ENCODE results near the gene BBS2.
A peak's percentile ranks its signal among the peaks of the same experiment; 100 is the strongest.
"Not testable (repeated sequence)": the region's sequence is repeated elsewhere in the genome, so short reads cannot be mapped to it uniquely, and the experiment has no call there.

The BBS2 gene

DNA sequence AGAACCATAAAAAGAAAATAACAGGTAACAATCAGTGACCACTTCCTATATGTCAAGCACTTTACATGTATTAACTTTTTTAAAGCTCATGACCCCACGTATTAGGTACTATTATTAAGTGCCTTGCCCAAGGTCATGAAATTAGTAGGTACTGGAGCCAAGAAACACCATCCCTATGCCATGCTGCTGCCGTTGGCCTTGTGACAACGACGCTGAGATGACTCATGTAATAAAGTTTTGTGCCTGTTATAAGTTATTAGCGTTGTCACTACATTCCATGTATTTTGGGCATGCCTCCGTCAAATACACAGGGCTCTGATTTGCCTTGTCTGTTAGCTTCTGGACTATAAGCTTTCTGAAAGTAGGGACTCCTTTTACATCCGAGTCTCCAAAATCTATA, 1.4 kb downstream of the BBS2 start:
- no peak for DNase-seq

DNA sequence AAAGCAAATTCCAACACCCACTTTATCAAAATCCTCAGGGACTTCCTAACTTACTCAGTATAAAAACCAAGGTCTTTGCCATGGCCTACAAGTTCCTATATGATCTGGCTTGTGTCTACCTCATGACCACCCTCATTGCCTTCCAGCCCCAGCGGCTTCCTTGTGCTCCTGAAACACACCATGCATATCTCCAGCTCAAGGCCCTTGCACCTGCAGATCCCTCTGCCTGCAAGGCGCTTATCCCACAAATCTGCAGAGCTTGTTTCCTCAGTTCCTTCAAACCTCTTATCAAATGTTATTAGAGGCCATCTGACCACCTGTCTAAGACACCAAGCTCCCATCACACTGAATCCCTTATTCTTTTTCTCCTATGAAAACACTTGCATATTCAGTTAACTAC, 2.6 kb downstream of the BBS2 start:
- DNase-seq, result no peak

DNA sequence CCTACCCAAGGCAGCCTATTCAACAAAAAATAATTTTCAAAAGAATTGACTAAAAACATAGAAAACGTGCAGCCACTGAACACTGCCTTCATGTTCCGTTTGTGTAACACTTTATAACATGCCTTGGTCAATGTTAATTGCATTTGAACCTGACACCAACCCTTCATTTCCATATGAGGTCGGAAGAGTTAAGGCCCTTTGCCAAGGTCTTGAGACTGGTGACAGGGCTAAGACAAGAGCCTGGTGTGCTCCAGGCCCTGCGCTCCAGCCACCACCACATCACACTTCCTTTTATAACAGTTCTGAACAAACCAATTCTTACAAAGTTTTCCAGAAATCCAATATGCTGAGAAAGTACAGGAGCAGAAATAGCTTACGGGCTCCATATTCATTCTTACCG, 4.2 kb downstream of the BBS2 start:
- no peak for DNase-seq

DNA sequence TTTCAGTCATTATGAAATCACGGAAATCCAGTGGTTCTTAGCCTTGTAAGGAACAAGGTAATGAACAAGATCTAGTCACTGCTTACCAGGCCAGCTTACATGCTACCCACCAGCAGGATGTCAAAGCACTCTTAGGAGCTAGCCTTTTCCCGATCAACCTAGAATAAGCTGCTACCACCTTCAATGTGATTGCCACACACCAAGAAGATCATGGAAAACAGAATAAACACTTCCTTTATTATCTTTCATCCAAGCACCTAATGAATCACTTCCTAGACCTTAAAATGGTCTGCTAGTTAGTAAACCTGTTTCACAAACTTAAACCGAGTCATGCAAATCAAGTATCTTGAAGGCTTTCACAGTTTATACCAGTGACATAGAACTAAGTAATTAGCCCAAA, 5.0 kb downstream of the BBS2 start:
- no peak for DNase-seq

DNA sequence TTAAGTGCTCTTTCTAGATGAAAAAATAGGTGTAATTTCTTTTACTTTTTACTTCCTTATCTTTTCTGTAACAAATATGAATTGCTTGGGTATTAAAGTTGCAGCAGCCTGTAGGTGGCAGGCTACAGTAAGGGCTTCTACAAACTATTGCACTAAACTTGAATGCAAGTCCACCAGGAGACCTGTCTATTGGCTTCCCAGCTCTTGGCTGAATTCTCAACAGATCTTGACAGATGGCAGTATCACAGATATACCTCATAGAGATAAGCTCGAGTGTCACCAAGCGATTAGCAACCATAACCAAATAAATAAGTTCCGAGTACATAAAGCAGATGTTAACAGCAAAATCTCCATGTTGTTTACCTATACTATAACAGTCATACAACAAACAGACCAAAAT, 5.9 kb downstream of the BBS2 start:
- peak; percentile 57 for DNase-seq

DNA sequence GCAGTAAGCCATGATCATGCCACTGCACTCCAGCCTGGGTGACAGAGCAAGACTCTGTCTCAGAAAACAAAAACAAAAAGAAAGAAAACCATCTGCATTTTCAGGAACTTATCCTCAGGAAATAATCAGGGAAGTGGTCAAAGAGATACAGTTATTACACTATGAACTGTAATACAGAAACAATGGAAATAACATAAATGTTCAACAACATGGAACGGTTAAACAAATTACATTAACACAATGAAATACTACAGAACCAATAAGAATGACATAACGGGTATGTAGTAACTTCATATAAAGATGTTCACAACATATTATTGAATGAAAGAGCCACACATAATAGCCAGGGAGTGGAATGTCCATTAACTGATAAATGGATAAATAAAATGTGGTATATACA, 6.7 kb downstream of the BBS2 start:
- DNase-seq, result no peak

DNA sequence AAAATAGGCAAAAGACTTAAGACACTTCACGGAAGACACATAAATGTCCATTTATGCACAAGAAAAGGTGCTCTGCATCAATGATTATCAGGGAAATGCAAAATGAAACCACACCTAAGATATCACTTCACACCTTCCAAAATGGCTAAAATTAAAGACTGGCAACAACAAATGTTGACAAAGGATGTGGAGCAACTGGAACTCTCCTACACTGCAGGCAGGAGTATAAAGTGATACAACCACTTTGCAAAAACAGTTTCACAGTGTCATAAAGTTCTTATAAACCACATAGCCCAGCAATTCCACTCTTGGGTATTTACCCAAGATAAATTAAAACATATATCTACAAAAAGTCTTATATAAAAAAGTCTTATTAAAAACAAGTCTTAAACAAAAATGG, 7.8 kb downstream of the BBS2 start:
- DNase-seq, result no peak

DNA sequence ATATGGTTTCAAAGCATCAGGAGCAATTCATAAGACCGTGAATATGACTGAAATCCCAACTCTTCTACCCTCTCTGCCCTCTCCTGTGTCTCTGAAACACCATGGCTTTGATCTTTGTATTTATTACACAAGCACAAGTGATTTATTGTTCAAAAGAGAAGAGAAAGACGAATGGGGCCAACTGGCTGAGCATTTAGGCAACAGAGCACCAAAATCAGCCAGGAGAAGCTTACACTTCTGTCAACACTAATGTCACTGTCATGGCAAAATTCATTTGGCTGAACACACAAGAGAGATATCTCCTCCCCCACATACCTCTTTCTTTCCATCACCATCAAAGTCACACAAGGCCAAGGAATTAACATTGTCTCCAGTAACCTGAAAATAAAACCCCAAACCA, 9.3 kb downstream of the BBS2 start:
- no peak for DNase-seq

DNA sequence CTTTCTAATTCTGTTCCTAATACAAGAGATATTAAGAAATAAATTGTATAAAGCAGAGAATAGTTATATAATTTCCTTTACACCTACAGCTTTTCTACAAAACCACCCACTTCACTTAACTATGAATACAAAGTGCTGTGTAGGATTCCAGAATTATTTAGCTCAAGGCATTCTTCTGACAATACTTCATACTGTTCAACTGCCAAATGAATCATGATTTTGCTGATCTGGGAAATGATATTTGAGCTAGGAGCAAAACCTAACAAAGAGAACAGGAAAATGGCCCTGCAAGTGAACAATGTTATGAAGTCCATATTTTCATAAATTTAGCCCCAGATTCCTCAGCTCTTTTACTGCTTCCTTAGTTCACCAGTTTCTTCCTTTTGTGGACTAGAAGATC, 12.9 kb downstream of the BBS2 start:
- DNase-seq, result no peak

DNA sequence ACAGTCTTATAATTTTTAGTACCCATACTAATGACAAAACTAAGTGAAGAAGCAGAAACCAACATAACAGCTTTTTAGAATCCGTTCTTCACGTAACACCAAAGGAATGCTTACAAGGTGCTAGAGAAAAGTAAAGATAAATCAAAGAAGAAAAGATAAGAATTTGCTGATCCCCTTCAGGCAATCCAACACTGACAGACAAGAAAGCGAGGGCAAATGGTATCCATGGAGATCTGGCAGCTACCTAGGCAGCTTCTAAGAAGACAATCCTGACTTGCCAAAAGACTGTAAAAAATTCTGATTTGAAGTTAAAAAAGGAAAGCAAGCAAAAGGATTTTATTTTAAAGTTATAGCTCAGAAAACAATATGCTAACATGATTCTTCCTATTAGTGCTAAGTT, 14.6 kb downstream of the BBS2 start:
- DNase-seq, result no peak

DNA sequence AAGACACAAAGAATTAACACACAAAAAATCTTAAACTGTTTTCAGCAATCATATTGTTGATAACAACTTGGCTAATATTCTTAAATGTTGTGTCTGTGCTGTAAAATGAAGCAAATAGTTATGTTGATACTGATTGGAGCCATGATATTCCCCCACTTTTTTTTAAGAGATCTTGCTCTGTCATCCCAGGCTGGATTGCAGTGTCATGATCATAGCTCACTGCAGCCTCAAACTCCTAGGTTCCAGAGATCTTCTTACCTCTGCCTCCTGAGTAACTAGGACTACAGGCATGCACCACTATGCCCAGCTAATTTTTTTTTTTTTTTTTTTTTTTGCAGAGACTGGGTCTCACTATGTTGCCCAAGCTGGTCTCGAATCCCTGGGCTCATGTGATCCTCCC, 26.0 kb downstream of the BBS2 start:
- no peak for DNase-seq

DNA sequence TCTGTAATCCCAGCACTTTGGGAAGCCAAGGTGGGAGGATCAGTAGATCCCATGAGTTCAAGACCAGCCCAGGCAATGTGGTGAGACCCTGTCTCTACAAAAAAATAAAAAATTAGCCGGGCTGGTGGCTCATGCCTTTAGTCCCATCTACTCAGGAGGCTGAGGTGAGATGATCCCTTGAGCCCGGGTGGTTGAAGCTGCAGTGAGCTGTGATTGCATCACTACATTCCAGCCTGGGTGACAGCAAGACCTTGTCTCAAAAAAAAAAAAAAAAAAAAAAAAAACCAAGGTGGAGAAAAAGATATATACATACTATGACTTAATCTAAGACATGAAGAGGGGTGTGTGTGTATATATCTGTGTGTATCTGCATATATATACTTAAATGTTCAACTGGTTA, 26.7 kb downstream of the BBS2 start:
- no peak for DNase-seq

DNA sequence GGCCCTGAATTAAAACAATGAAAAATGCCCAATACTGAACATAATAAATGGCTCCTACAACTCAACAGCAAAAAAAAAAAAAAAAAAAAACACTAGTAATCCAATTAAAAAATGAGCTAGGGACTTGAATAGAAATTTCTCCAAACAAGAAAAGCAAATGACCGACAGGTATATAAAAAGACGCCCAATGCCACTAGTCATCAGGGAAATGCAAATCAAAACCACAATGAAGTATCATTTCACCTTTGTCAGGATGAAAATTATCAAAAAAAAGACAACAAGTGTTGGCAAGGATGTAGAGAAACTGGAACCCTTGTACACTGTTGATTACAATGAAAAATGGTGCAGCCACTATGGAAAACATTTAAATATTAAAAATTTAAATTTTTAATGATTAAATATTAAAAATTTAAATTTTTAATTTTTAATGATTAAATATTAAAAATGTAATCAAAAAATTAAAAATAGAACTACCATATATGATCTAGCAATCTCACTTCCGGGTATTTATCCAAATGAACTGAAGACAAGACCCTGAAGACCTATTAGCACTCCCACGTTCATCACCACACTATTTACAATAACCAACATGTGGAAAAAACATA, 28.1 kb downstream of the BBS2 start:
- DNase-seq, result no peak

DNA sequence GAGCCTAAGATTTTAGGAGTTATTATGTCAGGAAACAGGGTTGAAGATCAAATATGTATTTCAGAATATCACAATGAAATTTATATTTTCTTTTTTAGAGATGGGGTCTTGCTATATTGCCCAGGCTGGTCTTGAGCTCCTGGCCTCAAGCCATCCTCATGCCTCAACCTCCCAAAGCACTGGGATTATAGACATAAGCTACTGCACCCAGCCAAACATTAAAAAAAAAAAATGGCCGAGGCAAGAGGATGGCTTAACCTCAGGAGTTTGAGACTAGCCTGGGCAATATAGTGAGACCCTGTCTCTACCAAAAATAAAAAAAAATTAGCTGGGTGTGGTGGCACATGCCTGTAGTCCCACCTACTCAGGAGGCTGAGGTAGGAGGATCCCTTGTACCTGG, 31.0 kb downstream of the BBS2 start:
- DNase-seq, result not testable (repeated sequence)

DNA sequence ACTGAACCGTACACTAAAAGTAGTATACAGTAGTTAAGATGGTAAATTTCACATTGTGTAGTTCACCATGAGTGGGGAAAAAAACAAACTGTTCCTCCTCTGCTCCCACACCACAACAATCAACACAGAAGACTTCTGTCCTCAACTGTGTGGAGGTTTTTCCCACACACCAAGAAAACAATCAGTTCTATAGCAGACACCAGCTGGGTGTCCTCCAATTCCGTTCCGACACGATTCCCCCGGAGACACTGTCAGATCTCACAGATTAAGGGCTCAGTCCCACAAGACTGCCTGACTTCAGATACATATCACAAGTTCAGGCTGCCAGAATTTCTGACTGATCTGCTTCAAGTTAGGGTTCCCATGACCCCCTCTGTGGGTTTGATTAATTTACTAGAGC, 31.8 kb downstream of the BBS2 start:
- DNase-seq, result no peak

DNA sequence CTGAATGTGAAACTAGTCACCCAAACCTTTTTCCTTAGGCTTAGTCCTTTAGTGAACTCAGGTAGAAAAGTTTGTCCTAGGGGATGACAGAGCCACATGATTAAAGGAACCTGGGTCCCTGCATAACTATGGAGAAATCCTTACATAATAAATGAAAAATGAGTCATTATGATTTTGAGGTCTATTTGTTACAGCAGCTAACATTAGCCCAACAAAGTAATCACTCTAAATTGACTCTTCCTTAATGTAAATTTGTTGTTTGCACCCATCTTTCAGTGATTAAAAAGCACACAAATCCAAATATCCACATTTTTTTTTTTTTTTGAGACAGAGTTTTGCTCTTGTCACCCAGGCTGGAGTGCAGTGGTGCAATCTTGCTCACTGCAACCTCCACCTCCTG, 36.4 kb downstream of the BBS2 start:
- no peak for DNase-seq

DNA sequence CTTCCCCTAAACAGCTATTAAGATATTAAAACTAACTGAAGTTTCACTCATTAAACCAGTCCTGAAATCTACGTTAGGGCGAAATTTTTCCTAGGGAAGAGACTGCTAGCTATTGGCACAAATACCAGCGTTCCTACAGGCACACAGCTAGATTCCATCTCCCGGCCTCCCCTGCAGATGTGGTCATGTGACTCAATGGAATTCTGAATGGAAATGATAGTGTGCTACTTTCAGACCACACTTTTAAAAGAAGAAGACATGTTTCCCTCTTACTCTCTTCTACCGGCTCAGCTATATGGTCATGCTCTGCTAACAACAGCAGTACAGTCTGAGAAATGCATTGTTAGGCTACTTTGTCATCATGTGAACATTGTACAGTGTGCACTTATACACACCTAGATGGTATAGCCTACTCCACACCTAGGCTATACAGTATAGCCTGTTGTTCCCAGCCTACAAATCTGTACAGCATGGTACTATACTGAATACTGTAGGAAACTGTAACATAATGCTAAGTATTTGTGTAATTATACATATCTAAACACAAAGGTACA, 37.1 kb downstream of the BBS2 start:
- no peak for DNase-seq

DNA sequence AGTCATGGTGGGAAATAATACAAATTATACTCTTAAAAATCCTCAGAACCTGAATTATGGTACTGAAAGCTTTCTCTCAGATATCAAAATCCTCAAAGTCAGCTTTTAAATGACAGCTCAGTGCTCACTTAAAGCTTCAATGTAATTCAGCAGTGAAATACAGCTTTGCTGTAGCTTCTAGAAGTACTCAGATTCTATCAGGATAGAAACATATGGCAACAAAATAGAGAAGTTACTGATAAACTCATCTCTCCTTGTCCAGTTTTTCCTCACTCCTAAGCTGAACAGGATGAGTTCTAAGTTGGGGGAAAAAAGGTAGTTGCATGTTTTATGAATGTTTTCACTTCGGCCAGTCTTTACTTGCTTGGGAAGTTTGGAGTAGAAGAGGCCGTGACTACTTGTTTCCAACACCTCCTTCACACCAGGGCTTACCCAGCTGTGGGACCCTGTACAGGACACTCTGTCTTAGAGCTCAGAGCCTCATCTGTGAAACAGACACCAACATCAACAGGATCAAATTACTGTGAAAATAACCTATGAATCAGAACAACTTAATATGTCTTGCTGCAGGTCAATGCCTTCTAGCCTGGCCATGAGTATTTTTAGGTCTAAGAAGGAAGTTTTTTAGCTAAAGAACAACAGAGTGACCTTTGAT, 38.2 kb downstream of the BBS2 start:
- no peak for DNase-seq

DNA sequence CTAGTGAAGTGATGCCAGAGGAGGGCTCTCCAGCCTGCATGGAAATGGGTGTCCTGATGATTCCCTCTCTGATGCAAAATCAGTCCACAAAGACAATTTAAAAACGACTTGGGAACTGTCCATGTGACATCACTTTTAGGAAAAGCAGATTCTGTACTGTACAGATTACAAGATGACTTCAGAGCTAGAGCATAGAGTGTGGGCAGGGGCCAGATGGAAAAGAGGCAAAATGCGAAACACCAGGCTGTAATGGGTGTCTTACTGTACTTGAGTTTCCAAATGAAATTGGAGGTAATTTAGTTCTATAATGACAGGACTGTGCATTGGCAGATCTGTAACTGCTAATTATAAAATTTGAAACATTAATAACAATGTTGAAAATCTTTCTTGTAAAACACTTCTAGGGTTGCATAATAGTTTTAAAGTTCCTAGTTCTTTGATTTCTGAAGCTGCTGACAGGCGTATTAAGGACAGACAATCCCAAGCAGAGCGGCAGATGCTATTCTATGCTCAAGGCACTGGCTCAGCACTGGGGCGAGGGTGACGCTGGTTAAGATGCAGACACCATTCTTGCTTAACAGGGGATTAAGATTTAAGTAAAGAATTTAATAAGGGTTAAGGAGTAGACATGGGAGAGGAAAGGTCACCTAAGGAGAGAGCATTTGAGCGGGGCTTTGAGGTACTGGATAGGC, 38.9 kb downstream of the BBS2 start:
- no peak for DNase-seq

DNA sequence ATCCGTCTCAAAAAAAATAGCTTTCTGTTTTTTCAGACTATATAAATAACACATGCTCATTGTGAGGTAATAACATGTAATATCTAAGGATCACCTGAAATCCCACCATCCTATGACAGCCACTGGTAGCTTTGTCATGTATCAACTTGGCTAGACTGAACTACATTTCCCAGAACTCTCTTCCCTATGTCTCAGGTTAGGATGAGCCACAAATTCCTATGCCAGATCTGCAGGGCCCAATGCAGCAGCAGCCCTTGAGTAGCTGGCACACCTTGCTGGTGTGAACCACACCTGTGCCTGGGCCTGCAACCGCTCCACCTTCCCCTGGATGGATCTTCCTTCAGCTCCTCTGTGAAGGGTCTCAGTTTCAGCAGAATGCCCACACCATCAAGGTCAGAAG, 40.4 kb downstream of the BBS2 start:
- DNase-seq, result no peak

DNA sequence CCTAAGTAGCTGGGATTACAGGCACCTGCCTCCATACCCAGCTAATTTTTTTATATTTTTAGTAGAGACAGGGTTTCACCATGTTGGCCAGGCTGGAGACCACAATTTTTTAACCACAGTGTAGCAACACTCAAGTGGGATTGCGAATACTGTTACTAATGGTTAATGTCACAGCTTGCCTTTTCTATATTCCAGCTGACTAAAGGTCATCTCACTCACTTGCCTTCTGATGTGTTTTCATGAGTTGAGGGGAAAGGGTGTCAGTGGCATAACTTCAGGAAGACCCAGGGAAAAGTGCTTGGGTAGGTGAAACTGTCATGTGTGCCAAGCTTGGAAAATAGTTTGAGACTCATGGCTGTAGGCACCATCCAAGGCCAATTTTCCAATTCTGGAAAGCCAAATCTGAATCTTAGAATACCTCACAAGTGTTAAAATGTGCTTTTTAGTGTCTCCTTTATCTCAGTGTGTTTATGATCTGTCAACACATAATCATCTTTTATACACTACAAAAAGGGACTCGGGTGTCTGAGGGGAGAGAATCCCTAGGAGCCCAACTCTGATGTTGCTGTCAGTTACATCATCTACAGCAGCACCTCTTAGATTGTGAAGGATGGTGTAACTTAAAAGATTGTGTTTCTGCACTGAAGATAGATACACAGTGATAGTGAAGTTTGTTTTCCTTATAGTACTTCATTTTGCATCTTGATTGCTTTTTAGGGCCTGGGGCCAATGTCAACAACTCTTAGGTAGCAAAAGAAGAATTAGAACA, 41.4 kb downstream of the BBS2 start:
- DNase-seq, result no peak

DNA sequence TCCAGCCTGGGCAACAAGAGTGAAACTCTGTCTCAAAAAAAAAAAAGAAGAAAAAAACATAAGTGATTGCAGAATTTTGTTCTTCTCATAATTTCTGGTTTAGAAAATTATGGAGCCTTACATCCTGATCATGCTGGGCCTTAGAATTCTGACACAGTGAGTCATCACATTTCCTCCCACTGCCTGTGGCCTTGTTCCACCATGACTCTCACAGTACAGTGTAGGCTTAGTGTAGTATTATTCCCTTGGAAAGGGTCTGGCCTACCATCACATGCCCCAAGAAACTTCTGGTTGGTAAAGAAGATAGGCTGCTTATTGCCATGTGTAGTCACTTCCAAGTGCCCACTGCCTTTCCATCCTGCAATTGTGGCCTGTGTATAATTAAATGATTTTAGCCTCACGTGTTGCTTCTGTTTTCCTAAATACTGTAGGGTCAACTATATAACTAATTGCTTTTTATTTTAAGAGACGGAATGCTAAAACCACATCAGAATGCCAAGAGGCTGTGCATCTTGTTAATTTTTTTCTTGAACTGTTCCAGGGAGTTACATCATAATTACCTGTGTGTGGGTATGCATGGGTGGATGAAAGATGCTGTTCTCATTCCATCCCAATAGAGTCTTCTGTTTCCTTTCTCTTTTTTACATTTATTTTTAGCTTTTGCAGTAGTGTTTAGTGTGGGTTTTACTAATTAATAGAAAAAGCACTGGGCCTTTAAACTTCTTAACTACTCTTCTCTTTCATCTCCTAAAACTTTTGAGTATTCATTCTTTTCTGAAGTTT, 42.5 kb downstream of the BBS2 start:
- peak; percentile 5 for DNase-seq

DNA sequence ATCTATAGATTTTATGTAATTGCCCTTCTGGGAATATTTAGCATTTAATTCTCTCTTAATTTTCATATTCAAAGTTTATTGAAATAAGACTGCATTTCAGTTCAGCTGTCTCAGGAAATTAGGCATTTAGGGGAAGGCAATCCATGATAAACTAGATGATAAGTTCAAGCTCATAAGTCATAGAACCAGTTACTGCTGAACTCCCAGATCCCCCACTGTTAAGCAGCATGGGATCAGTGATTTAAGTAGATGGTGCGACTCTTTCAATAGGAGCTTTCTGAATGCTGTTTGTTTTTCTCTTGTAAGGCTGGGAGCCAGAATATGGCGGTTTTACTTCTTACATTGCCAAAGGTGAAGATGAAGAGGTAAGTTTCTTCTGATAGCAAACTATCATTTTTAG, 44.6 kb downstream of the BBS2 start:
- no peak for DNase-seq
